SIG-M5 treated with dmso at 0.1 percent for 504 hours (cell line): ENCODE data around the gene KIF5B.
A peak's percentile ranks its signal among the peaks of the same experiment; 100 is the strongest.

ENCODE experiments used
- DNase-seq: peaks from one replicate; lab custom pipeline; 2025; ENCODE audit not compliant: unreplicated experiment; lab: John Stamatoyannopoulos, UW

The KIF5B gene

DNA sequence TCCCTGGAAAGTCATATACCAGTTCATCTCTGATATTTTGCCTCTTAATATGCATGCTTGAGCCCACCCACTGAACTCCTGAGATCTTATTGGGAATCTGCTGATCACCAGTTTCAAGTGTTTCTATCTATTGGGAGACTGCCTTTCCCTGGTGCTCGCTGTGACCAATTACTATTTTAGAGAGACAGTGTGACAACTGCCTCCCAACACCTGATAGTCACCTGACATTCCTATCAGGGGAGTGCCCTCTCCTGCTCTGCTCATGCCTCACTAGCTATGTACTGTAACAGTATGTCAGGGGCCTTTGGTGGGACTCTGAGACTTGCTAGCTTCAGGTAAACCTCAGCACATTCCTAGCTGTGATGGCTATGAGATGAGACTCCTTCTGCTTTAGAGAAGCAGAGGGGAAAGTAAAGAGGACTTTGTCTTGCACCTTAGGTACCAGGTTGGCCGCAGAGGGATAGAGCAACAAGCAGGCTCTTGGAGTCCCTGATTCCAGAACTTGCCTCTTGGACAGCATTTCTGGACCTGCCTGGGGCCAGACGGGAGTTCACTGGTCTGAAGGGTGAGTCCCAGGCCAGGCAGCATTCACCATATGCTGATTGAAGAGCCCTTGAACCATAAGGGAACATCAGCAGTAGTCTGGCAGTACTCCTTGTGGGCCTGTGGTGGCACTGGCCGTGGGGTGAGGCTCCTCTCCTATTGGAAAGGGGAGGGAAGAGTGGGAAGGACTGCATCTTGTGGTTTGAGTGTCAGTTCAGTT, 93.2 kb downstream of the KIF5B start:
- DNase-seq: no peak

DNA sequence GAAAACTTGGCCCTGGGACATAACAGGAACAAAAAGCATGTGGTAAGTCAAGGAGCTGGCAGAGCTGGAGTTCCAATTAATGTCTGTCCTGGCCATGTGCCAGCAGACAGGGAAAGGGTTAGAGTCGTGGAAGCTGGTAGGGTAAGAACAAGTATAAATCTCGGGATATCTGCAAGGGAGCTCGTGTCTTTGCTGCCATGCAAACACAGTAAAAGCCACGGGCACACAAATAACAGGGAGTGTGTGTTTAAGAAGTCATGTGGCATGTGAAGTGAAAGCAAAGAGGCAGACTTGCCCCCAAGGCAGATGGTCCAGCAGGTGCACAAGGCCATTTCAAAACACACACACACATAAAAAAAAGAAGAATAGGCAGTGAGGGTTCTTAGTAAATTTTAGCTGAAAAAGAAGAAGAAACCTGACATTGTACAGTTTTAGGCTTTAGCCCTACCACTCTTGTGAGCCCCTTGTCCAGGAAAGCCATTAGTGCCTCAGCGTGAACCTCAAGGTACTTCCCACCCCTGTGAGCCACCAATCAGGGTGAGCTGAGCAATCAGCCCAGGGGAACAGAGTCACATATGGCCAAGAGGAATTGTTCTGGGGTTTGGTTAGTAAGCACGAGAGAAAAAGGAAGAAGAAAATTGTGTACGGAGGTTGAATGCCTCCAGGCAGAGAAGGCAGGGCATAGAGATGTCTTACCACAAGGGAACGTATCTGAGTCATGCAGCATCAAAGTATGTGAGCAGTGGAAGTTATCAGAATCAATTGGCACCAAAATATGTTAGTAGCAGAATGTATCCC, 94.7 kb downstream of the KIF5B start:
- DNase-seq: peak; percentile 69

DNA sequence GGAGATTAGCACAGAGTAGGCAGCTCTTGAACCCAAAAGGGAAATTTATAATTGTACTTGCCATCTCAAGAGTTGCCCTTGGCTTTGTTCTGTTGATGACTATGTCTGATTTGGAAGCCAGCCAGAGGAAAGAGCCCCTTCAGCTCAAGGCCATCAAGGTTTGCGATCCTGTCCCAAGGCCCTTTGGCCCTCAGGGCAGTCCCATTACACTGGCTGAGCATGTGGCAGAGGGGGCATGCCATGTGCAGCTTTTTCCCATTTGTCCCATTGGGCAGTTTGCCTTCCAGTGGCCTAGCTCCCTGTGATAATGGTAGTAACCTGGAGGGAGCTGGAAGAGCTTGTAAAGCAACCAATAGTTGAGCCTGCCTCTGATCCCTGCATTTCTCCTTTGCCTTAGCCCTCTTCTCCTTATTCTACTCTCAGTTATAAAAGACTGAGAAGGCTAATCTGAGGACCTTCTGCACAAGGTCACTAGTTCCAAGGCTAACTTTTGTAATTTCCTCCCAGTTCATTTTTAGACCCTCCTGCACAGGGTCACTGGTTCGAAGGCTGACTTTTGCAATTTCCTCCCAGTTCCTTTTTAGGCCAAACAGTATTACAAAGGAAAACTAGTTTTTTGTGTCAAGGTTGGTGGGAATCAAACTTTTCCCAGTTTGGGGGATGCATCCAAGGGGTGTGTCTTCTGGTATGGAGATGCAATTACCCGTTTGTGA, 96.6 kb downstream of the KIF5B start:
- peak; percentile 80 for DNase-seq
